NCI-H748 treated with DMSO at 0.1 percent for 48 hours (cell line): Measurements from ENCODE around the gene DUOX1.

Experiments
- DNase-seq: peaks from one replicate; lab custom pipeline; 2025; lab: John Stamatoyannopoulos, UW

DUOX1 gene

GRCh38 chr15:45143946-45144345, 14.2 kb downstream of the DUOX1 start:
- no peak for DNase-seq

- no peak for DNase-seq
These were observed 15.0 kb downstream of the DUOX1 start for GRCh38 chr15:45144775-45145174.

- DNase-seq = no peak
These were observed 16.6 kb downstream of the DUOX1 start for GRCh38 chr15:45146405-45146804.

- DNase-seq = no peak
These were observed 17.8 kb downstream of the DUOX1 start for GRCh38 chr15:45147606-45148005.

GRCh38 chr15:45148076-45149059, 18.6 kb downstream of the DUOX1 start:
- no peak for DNase-seq

GRCh38 chr15:45149060-45149459, 19.3 kb downstream of the DUOX1 start:
- DNase-seq = no peak

GRCh38 chr15:45150481-45150880, 20.7 kb downstream of the DUOX1 start:
- DNase-seq = no peak

- no peak for DNase-seq
These were observed 21.2 kb downstream of the DUOX1 start for GRCh38 chr15:45150997-45151396.

- DNase-seq = no peak
These were observed 22.4 kb downstream of the DUOX1 start for GRCh38 chr15:45151998-45152828.

- no peak for DNase-seq
These were observed 25.9 kb downstream of the DUOX1 start for GRCh38 chr15:45155739-45156138.

GRCh38 chr15:45156744-45157455, 27.1 kb downstream of the DUOX1 start:
- DNase-seq = no peak

GRCh38 chr15:45157974-45158373, 28.2 kb downstream of the DUOX1 start:
- DNase-seq = no peak

- no peak for DNase-seq
These were observed 31.9 kb downstream of the DUOX1 start for GRCh38 chr15:45161666-45162065.

- peak; percentile 40 for DNase-seq
These were observed 33.1 kb downstream of the DUOX1 start for GRCh38 chr15:45162771-45163507.

GRCh38 chr15:45163508-45163856, 33.7 kb downstream of the DUOX1 start:
- no peak for DNase-seq

GRCh38 chr15:45164914-45165313, 35.1 kb downstream of the DUOX1 start:
- DNase-seq = no peak

GRCh38 chr15:45165536-45165935, 35.7 kb downstream of the DUOX1 start:
- no peak for DNase-seq

GRCh38 chr15:45166834-45167630, 37.2 kb downstream of the DUOX1 start:
- DNase-seq = peak; percentile 48

GRCh38 chr15:45167631-45168205, 37.9 kb downstream of the DUOX1 start:
- no peak for DNase-seq

- no peak for DNase-seq
These were observed 38.5 kb downstream of the DUOX1 start for GRCh38 chr15:45168286-45168685.
